22Rv1 (cell line): ENCODE data around the gene CFAP65.

Source experiments
- H3K27ac ChIP-seq: fragments of 450-650 bp; 2 replicates; pipeline ENCODE4 v1.5.1; 2017
- CTCF ChIP-seq: fragments of 450-650 bp; IDR thresholded peaks from 2 replicates; pipeline ENCODE4 v1.5.1; 2017; ENCODE audit warnings: mild to moderate bottlenecking
- ZFX ChIP-seq: fragments of 450-650 bp; IDR thresholded peaks from 2 replicates; pipeline ENCODE4 v1.6.1; 2017; ENCODE audit warnings: antibody characterized with exemption, borderline replicate concordance

Gene CFAP65

GRCh38 chr2:219001100-219001576, 40.2 kb downstream of the CFAP65 start:
- H3K27ac ChIP-seq, result peak overlapping the region; percentile 91
- TF ChIP-seq CTCF (no peak), ZFX (no peak)

GRCh38 chr2:219000569-219000960, 40.8 kb downstream of the CFAP65 start:
- H3K27ac ChIP-seq, result peak overlapping the region; percentile 91
- no peak for TF ChIP-seq ZFX
- TF ChIP-seq CTCF, result no peak

- peak overlapping the region; percentile 91 for H3K27ac ChIP-seq
- TF ChIP-seq CTCF (no peak), ZFX (no peak)
Observed at GRCh38 chr2:218999881-219000568, 41.3 kb downstream of the CFAP65 start.

- TF ChIP-seq CTCF, result no peak
- no peak for TF ChIP-seq ZFX
- H3K27ac ChIP-seq, result peak overlapping the region; percentile 91
Observed at GRCh38 chr2:218999021-218999880, 42.1 kb downstream of the CFAP65 start.

- no peak for TF ChIP-seq CTCF
- no peak for TF ChIP-seq ZFX
- H3K27ac ChIP-seq, result peak overlapping the region; percentile 91
Observed at GRCh38 chr2:218998414-218999002, 42.8 kb downstream of the CFAP65 start.

- TF ChIP-seq ZFX (no peak), CTCF (no peak)
- H3K27ac ChIP-seq, result peak overlapping the region; percentile 91; the same call in 1 of the 2 replicates
Observed at GRCh38 chr2:218997731-218998130, 43.6 kb downstream of the CFAP65 start.

- H3K27ac ChIP-seq, result no peak overlapping the region
- TF ChIP-seq ZFX, result no peak
- no peak for TF ChIP-seq CTCF
Observed at GRCh38 chr2:218996937-218997336, 44.4 kb downstream of the CFAP65 start.
